Peyer's patch (tissue), 4 donors: ENCODE measurements around the gene RITA1. TPM values are rescaled to one million over a fixed set of nuclear protein-coding genes. Genes with fewer than 3 reads are reported as not detected.

ENCODE experiments used
- DNase-seq, 3 donors: peaks; one replicate each; pipeline ENCODE4 v3.0.0-alpha.2; 2017 to 2019
- H3K27ac ChIP-seq, 4 donors: fragments of 200-600 bp; sonication (generic); one replicate each; pipeline ENCODE4 v1.5.1; 2016 to 2019
- H3K27me3 ChIP-seq, 2 donors: fragments of 200-600 bp; sonication (generic); one replicate each; pipeline ENCODE4 v1.5.1; 2019
- H3K36me3 ChIP-seq, 3 donors: fragments of 200-600 bp; sonication (generic); one replicate each; pipeline ENCODE4 v1.5.1; 2016 to 2019
- H3K4me1 ChIP-seq, 4 donors: fragments of 200-600 bp; sonication (generic); one replicate each; pipeline ENCODE4 v1.5.1; 2016 to 2019
- H3K4me3 ChIP-seq, 4 donors: fragments of 200-600 bp; sonication (generic); 1 replicate in 3 of 4; 2 replicates in 1 of 4; pipeline ENCODE4 v1.5.1; 2016 to 2019; ENCODE audit warnings: mild to moderate bottlenecking in 1 of 4
- H3K9me3 ChIP-seq, 4 donors: fragments of 200-600 bp; sonication (generic); one replicate each; pipeline ENCODE4 v1.5.1; 2016 to 2019; ENCODE audit warnings: mild to moderate bottlenecking in 1 of 4
- POLR2A ChIP-seq, 2 donors: fragments of 450-650 bp; IDR thresholded peaks; one replicate each; pipeline ENCODE4 v1.5.1; 2017; ENCODE audit warnings: antibody characterized with exemption in 2 of 2, mild to moderate bottlenecking in 2 of 2, moderate library complexity in 2 of 2
- total RNA-seq, 4 donors: library from RNA; depleted of rRNA; stranded (reverse); fragments of >200 nt; gene quantifications; one replicate each; pipeline ENCODE4 v1.1.0, GENCODE V29; 2016
- TF ChIP-seq, protein P1 (sequence below), 6 experiments: fragments of 450-650 bp in 4 of 6; fragments of 200-600 bp in 2 of 6; sonication (generic) in 1 of 6; IDR thresholded peaks; one replicate each; pipeline ENCODE4 v1.5.1; 2017 to 2019; ENCODE audit warnings: antibody characterized with exemption in 6 of 6, mild to moderate bottlenecking in 3 of 6, moderate library complexity in 1 of 6

Gene RITA1
- total RNA-seq, 4 donors from 2014 or later = 5.0 to 36.6 (median 33.4) TPM

DNA sequence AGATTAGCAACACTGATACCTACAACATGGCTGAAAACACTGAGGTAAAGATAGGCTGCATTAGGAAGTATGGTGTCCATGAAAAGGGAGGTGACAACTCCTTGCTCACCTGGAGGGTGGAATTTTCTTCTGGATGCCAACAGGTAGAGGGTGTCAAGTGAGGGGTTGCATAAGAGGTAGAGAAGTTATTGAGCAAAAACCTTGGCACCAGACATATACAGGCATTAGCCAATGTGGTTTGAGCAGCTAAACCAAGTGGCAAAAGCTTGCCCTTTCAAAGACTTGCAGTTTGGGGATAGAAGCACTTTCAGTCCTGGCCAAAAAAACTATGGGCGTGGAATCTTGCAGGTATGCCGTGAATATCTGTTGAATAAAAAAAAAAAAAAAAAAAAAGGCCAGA is 3.8 kb downstream of the RITA1 start:
- H3K27ac ChIP-seq = no peak overlapping the region
- peaks cover 0 to 32% (median 0%) of the 10 kb centered on the region in 3 donors for H3K36me3 ChIP-seq
- TF ChIP-seq POLR2A (IDR thresholded peaks at IDR 0.05) = no peak
- TF ChIP-seq, protein P1, sequence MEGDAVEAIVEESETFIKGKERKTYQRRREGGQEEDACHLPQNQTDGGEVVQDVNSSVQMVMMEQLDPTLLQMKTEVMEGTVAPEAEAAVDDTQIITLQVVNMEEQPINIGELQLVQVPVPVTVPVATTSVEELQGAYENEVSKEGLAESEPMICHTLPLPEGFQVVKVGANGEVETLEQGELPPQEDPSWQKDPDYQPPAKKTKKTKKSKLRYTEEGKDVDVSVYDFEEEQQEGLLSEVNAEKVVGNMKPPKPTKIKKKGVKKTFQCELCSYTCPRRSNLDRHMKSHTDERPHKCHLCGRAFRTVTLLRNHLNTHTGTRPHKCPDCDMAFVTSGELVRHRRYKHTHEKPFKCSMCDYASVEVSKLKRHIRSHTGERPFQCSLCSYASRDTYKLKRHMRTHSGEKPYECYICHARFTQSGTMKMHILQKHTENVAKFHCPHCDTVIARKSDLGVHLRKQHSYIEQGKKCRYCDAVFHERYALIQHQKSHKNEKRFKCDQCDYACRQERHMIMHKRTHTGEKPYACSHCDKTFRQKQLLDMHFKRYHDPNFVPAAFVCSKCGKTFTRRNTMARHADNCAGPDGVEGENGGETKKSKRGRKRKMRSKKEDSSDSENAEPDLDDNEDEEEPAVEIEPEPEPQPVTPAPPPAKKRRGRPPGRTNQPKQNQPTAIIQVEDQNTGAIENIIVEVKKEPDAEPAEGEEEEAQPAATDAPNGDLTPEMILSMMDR (IDR thresholded peaks at IDR 0.05) = no peak
- H3K9me3 ChIP-seq = no peaks in the 10 kb centered on the region
- H3K27me3 ChIP-seq = no peaks in the 10 kb centered on the region
- H3K4me1 ChIP-seq = peaks cover 0 to 14% (median 10%) of the 10 kb centered on the region in 4 donors
- no peak overlapping the region for H3K4me3 ChIP-seq
- DNase-seq = no peak

DNA sequence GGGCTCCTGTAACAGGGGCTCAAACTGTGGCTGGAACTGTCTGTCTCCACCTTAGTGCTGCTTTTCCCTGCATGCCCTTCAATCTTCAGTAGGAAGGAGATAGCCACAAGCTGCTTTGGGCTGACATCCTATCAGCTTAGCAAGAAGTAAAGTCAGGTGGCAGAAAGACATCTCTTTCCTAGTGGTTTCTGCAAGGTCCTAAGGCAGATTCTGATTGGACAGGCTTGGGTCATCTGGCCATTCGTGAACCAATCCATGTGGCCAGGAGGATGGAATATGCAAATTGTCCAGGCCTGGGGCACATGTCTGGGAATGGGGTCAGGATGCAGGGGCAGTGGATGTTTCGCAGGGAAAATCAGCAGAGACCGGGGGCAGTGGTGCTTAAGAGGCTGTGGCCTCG is 5.2 kb downstream of the RITA1 start:
- H3K4me3 ChIP-seq = no peak overlapping the region
- TF ChIP-seq POLR2A (IDR thresholded peaks at IDR 0.05) = no peak
- TF ChIP-seq, protein P1 (IDR thresholded peaks at IDR 0.05) = no peak
- peaks cover 0 to 13% (median 10%) of the 10 kb centered on the region in 4 donors for H3K4me1 ChIP-seq
- no peak overlapping the region for H3K27ac ChIP-seq
- peaks cover 0 to 32% (median 0%) of the 10 kb centered on the region in 3 donors for H3K36me3 ChIP-seq
- no peaks in the 10 kb centered on the region for H3K27me3 ChIP-seq
- no peaks in the 10 kb centered on the region for H3K9me3 ChIP-seq
- DNase-seq = no peak

DNA sequence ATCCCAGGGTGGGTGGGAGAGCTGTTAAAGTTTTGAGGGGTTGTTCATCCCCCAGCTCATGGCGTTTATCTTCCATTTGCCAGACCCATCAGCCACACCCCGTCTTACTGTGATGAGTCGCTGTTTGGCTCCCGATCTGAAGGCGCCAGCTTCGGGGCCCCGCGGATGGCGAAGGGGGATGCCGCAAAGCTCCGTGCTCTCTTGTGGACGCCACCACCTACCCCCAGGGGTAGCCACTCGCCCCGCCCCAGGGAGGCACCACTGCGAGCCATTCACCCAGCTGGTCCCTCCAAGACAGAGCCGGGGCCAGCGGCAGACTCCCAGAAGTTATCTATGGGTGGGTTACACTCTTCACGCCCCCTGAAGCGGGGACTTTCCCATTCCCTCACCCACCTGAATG is 5.7 kb downstream of the RITA1 start:
- peaks cover 0 to 32% (median 0%) of the 10 kb centered on the region in 3 donors for H3K36me3 ChIP-seq
- no peaks in the 10 kb centered on the region for H3K27me3 ChIP-seq
- no peak overlapping the region for H3K27ac ChIP-seq
- H3K4me3 ChIP-seq = no peak overlapping the region
- no peak for DNase-seq
- no peak for TF ChIP-seq POLR2A (IDR thresholded peaks at IDR 0.05)
- TF ChIP-seq, protein P1 (IDR thresholded peaks at IDR 0.05) = no peak
- H3K9me3 ChIP-seq = no peaks in the 10 kb centered on the region
- H3K4me1 ChIP-seq = peaks cover 0 to 11% (median 9%) of the 10 kb centered on the region in 4 donors

DNA sequence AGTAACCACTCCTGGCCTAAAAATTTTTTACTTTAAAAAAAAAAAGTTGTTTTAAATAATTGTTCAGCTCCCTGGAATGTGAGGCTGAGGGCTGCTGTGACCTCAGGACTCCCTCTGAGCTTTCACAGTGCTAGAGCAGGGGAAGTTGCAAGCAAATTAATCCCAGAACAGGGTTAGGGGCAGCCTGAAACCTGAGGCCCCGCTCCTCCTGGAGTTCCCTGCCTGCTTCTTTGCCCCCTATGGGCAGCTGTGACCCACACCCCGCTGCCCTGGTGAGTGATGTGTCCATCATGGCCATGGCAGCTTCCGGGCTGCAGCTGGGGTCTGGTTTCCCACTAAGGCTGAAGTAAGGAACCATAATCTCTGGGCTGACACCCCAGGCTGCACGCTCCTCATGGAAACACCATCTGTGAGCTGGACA is 9.5 kb downstream of the RITA1 start:
- Histone ChIP-seq H3K9me3 (no peaks in the 10 kb centered on the region), H3K4me1 (no peaks in the 10 kb centered on the region), H3K27ac (no peak overlapping the region), H3K36me3 (peaks cover 0 to 25% (median 0%) of the 10 kb centered on the region in 3 donors), H3K4me3 (no peak overlapping the region), H3K27me3 (no peaks in the 10 kb centered on the region)
- TF ChIP-seq POLR2A (IDR thresholded peaks at IDR 0.05) = no peak
- TF ChIP-seq, protein P1 (IDR thresholded peaks at IDR 0.05) = no peak
- DNase-seq = no peak

DNA sequence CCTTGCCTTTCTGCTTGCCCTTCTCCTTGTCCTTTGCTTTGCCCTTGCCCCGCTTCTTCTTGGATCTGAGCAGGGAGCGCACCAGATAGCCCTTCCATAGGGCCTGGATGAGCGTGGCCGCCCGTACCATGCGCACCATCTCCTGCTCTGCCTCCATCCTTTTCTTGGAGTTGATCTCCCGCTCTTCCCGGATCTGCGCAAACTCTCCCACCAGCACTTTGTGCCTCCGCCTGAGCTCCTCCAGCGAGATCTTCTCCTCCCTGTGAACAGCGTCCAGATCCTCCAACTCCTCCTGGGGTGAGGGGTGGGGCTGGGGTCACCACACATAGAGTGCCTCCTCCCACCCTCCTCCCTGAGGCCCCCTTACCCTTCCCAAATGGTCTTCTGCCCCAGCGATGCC is 10.1 kb downstream of the RITA1 start:
- H3K27ac ChIP-seq = no peak overlapping the region
- no peak for DNase-seq
- TF ChIP-seq, protein P1 (IDR thresholded peaks at IDR 0.05) = no peak
- no peak for TF ChIP-seq POLR2A (IDR thresholded peaks at IDR 0.05)

DNA sequence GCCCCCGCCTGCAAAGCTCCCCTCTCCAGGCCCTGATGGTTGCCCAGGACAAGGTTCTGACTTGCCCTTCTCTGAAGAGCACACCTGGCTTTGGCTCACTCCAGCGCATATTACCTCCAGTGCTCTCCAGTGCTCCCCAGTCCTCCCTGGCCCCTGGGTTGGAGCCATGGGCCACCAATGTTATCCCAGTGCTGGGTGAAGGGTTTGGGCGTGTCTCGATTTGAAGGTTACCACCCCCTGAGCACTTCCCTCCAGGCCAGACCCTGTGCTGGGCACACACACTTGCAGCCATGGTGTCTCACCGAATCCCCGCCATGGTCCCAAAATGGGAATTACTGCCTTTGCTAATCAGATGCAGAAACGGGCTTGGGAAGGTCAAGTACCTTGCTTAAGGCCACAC is 11.1 kb downstream of the RITA1 start:
- H3K4me1 ChIP-seq = no peaks in the 10 kb centered on the region
- H3K36me3 ChIP-seq = peaks cover 0 to 13% (median 0%) of the 10 kb centered on the region in 3 donors
- no peak for TF ChIP-seq POLR2A (IDR thresholded peaks at IDR 0.05)
- TF ChIP-seq, protein P1 (IDR thresholded peaks at IDR 0.05) = no peak
- no peak overlapping the region for H3K4me3 ChIP-seq
- H3K9me3 ChIP-seq = no peaks in the 10 kb centered on the region
- H3K27me3 ChIP-seq = no peaks in the 10 kb centered on the region
- no peak overlapping the region for H3K27ac ChIP-seq
- no peak for DNase-seq

More for the DNA sequence above, 10.1 kb downstream of the RITA1 start:
- H3K36me3 ChIP-seq = peaks cover 0 to 23% (median 0%) of the 10 kb centered on the region in 3 donors
- no peaks in the 10 kb centered on the region for H3K4me1 ChIP-seq
- H3K4me3 ChIP-seq = no peak overlapping the region
- no peaks in the 10 kb centered on the region for H3K9me3 ChIP-seq
- no peaks in the 10 kb centered on the region for H3K27me3 ChIP-seq
